Common myeloid progenitor, CD34-positive (primary cell): Measurements from ENCODE around the gene PATE1.

Source experiments
- CTCF ChIA-PET: fragments of 350-600 bp; sonication (Branson Sonifier 250); formaldehyde crosslinking; loops from one replicate; lab custom pipeline; 2021; ENCODE audit warnings: antibody characterized with exemption; lab: Charles Lee
- POLR2A ChIA-PET: fragments of 350-600 bp; sonication (Branson Sonifier 250); formaldehyde crosslinking; loops from one replicate; lab custom pipeline; 2021; ENCODE audit warnings: antibody characterized with exemption; lab: Charles Lee
- DNase-seq, 3 donors: peaks; one replicate each; pipeline versions ENCODE4 v3.0.0 to v3.0.0-alpha.2; 2013
- H3K27ac ChIP-seq, 2 experiments: 1 replicate in 1 of 2; 2 replicates in 1 of 2; pipeline ENCODE4 v1.7.0; 2013; ENCODE audit warnings: inconsistent platforms in 2 of 2, low read length in 2 of 2, mild to moderate bottlenecking in 2 of 2, low read depth in 1 of 2, moderate library complexity in 1 of 2; ENCODE audit not compliant: severe bottlenecking in 2 of 2, insufficient read depth in 1 of 2, poor library complexity in 1 of 2
- H3K27me3 ChIP-seq, 5 experiments: replicated peaks in 2 of 5; 1 replicate in 3 of 5; 2 replicates in 2 of 5; pipeline versions ENCODE4 v1.6.1 to v1.7.0; 2013; ENCODE audit warnings: low read length in 4 of 5, mild to moderate bottlenecking in 2 of 5, moderate library complexity in 2 of 5, inconsistent platforms in 1 of 5; ENCODE audit not compliant: insufficient read depth in 5 of 5, control insufficient read depth in 4 of 5
- H3K36me3 ChIP-seq, 4 experiments: 1 replicate in 2 of 4; 2 replicates in 2 of 4; pipeline versions ENCODE4 v1.6.1 to v1.7.0; 2013; ENCODE audit warnings: low read length in 3 of 4, control low read depth in 1 of 4, mild to moderate bottlenecking in 1 of 4; ENCODE audit not compliant: control insufficient read depth in 4 of 4, insufficient read depth in 4 of 4
- H3K4me1 ChIP-seq, 4 experiments: 1 replicate in 3 of 4; 2 replicates in 1 of 4; pipeline versions ENCODE4 v1.6.1 to v1.7.1; 2013; ENCODE audit warnings: low read length in 3 of 4, mild to moderate bottlenecking in 3 of 4, control low read depth in 1 of 4, inconsistent platforms in 1 of 4, moderate library complexity in 1 of 4; ENCODE audit not compliant: control insufficient read depth in 4 of 4, insufficient read depth in 4 of 4; ENCODE audit errors: control extremely low read depth in 1 of 4
- H3K4me3 ChIP-seq, 7 experiments: 1 replicate in 4 of 7; 2 replicates in 3 of 7; pipeline versions ENCODE4 v1.5.1 to v1.7.0; 2013; ENCODE audit warnings: mild to moderate bottlenecking in 7 of 7, low read length in 6 of 7, moderate library complexity in 6 of 7, inconsistent platforms in 2 of 7, low read depth in 2 of 7, control low read depth in 1 of 7; ENCODE audit not compliant: insufficient read depth in 4 of 7, control insufficient read depth in 1 of 7; ENCODE audit errors: extremely low read depth in 1 of 7
- H3K9me3 ChIP-seq, 5 experiments: 1 replicate in 4 of 5; 2 replicates in 1 of 5; pipeline versions ENCODE4 v1.6.1 to v1.7.1; 2013; ENCODE audit warnings: low read length in 4 of 5, mild to moderate bottlenecking in 2 of 5, inconsistent platforms in 1 of 5, low read depth in 1 of 5, moderate library complexity in 1 of 5; ENCODE audit not compliant: control insufficient read depth in 4 of 5, insufficient read depth in 2 of 5; ENCODE audit errors: control extremely low read depth in 1 of 5
- WGBS: methylation state at CpG from one replicate; pipeline ENCODE4 v1.1.5; 2013; ENCODE audit not compliant: insufficient coverage; 5-methylcytosine and 5-hydroxymethylcytosine counted together

PATE1 gene

DNA sequence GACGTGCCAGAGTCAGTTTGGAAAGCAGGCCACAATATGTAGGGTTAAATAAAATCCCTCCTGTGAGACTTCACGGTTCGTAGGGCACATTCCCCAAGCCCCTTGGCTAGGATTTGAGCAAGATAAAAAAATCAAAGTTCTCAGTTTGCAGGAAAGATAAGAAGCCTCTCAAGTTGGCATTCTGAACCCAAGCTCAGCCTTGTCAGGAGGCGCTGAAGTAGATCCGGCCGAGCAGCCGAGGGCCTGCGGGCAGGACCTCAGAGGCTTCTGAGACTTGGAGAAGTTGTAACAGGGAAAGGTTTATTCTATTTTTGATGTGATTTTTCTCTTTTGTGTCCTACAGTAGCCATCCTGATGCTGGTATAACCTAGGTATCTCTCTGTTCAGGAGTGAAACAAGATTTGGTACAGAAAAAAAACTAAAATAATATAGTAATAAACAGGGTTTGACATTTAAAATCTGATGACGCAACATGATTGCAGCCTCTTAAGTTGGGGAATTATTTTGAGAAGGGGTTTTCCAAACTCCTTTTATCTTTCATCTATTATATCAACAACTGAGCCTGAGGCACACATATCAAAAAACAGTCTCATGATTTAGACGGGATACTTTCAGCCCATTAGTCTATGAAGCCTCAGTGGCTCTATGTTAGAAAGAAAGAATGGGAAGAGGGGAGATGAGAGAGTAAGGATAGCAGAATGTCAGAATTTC is 22.4 kb downstream of the PATE1 start:
- 74% methylated on average over 7 of the region's 10 CpGs for WGBS
- ChIA-PET CTCF (no interaction called here), POLR2A (no interaction called here)
- Histone ChIP-seq H3K27me3 (peaks cover 0 to 15% (median 7%) of the 10 kb centered on the region in 5 experiments), H3K9me3 (no peaks in the 10 kb centered on the region), H3K4me3 (no peak overlapping the region), H3K4me1 (no peaks in the 10 kb centered on the region), H3K27ac (no peak overlapping the region), H3K36me3 (no peaks in the 10 kb centered on the region)
- no peak for DNase-seq

- POLR2A ChIA-PET = no interaction called here
- H3K4me3 ChIP-seq = no peak overlapping the region
- no peaks in the 10 kb centered on the region for H3K36me3 ChIP-seq
- no peaks in the 10 kb centered on the region for H3K9me3 ChIP-seq
- H3K27ac ChIP-seq = no peak overlapping the region
- DNase-seq = no peak
- CTCF ChIA-PET = interaction anchor here (1.7 kb wide), 1 partner anchor 24 kb away, joined by 4 read pairs; the partner anchor contains the start of gene PATE1
- H3K27me3 ChIP-seq = peaks cover 0 to 12% (median 7%) of the 10 kb centered on the region in 5 experiments
- WGBS = 90% methylated on average over 2 of the region's 2 CpGs
- no peaks in the 10 kb centered on the region for H3K4me1 ChIP-seq
These were observed 24.5 kb downstream of the PATE1 start for GRCh38 chr11:125770583-125770982.

DNA sequence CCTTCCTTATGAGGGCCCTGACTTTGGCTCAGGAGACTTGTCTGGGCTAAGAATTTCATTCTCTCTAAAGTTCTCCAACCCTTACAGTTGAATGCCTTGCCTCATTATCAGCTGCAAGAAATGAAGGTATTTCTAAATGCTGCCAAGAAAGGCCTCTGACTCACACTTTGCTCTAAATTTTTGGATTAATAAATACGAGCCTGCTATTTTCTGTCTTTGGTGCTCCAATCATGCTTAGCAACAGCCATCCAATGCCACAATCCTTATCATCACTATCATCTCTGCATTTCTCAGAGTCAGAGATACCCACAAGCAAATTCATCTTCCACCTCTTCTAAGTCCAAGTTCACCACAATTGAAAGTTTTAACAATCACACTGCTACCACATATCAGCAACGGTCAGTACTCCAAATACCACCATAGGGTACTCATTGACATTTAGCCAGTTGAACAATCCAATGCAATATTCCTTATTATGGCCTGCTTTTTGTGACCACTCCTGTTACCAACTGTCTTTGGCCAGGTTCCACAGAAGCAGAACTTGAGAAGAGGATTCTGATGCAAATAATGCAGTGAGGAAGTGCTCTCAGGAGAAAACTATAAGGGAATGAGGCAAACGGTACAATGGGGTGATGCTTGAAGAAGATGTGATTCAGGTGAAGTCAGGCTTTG is 26.9 kb downstream of the PATE1 start:
- no peak for DNase-seq
- no peaks in the 10 kb centered on the region for H3K36me3 ChIP-seq
- peaks cover 0 to 7% (median 0%) of the 10 kb centered on the region in 5 experiments for H3K27me3 ChIP-seq
- no peak overlapping the region for H3K4me3 ChIP-seq
- ChIA-PET CTCF (no interaction called here), POLR2A (no interaction called here)
- H3K27ac ChIP-seq = no peak overlapping the region
- no peaks in the 10 kb centered on the region for H3K9me3 ChIP-seq
- H3K4me1 ChIP-seq = no peaks in the 10 kb centered on the region
- 100% methylated on average over 2 of the region's 3 CpGs for WGBS

- Histone ChIP-seq H3K27me3 (peaks cover 0 to 7% (median 0%) of the 10 kb centered on the region in 5 experiments), H3K4me1 (no peaks in the 10 kb centered on the region), H3K4me3 (no peak overlapping the region), H3K9me3 (no peaks in the 10 kb centered on the region), H3K27ac (no peak overlapping the region), H3K36me3 (no peaks in the 10 kb centered on the region)
- POLR2A ChIA-PET = no interaction called here
- CTCF ChIA-PET = no interaction called here
- 80% methylated on average over 3 of the region's 3 CpGs for WGBS
- DNase-seq = no peak
These were observed 27.4 kb downstream of the PATE1 start for GRCh38 chr11:125773516-125773915.

DNA sequence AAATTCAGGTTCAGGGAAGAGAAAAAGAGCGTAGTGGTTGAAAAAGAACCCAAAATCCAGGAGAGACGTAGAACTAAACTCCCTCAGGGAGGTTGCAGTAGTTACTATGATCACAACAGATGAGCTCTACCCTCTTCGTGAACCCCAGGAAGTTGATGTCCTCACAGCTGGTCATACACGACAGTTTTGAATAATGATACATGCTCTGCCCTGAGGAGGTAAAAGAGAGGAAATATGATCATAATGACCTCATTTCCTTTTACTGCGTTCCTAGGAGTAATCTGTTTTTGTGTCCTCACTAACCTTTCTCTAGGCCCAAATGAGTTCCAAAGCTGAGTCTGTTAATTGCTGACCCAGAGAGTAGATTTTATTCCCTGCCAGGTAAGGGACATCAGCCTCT is 31.2 kb downstream of the PATE1 start:
- no peak for DNase-seq
- ChIA-PET CTCF (no interaction called here), POLR2A (no interaction called here)
- Histone ChIP-seq H3K4me3 (no peak overlapping the region), H3K4me1 (no peaks in the 10 kb centered on the region), H3K27ac (no peak overlapping the region), H3K9me3 (no peaks in the 10 kb centered on the region), H3K36me3 (no peaks in the 10 kb centered on the region), H3K27me3 (peaks cover 0 to 4% (median 0%) of the 10 kb centered on the region in 5 experiments)
- 57% methylated on average over 5 of the region's 5 CpGs for WGBS

DNA sequence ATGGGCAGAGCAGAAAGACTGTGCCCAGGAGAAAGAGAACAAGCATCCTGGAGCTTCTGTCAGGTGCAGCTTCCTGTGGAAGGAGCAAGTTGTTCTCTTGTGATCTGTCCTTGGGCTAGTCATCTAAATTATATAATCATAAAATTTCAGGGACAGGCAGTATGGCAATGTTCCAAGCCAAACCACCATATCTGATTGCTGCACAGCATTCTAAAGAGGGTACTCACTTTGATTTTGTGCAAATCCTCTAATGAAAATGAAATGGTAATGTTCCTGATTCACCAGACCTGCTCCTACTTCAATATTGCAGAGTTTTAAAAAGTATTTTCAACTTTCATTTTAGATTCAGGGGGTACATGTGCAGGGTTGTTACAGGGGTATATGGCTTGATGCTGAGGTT is 32.6 kb downstream of the PATE1 start, which contains the start of gene PATE2:
TSS of gene PATE2 (minus strand) at position 101 of the 400 bp plus-strand sequence. CDS start at position 46, 55 bp downstream.
- ChIA-PET CTCF (no interaction called here), POLR2A (no interaction called here)
- no peak within 1 kb of the TSS for H3K4me3 ChIP-seq
- H3K9me3 ChIP-seq = no peaks in the 10 kb centered on the region
- no peak within 1 kb of the TSS for H3K27ac ChIP-seq
- H3K27me3 ChIP-seq = peaks cover 0 to 4% (median 0%) of the 10 kb centered on the region in 5 experiments
- DNase-seq = no peak
- no peaks in the 10 kb centered on the region for H3K4me1 ChIP-seq
- no peaks in the 10 kb centered on the region for H3K36me3 ChIP-seq

GRCh38 chr11:125784678-125785077 is 38.6 kb downstream of the PATE1 start:
- Histone ChIP-seq H3K27me3 (peaks cover 0 to 2% (median 0%) of the 10 kb centered on the region in 5 experiments), H3K4me1 (no peaks in the 10 kb centered on the region), H3K9me3 (no peaks in the 10 kb centered on the region), H3K36me3 (no peaks in the 10 kb centered on the region), H3K27ac (no peak overlapping the region), H3K4me3 (no peak overlapping the region)
- POLR2A ChIA-PET = no interaction called here
- 50% methylated on average over 2 of the region's 2 CpGs for WGBS
- CTCF ChIA-PET = no interaction called here
- peak in 1 of 3 donors; percentile 9 for DNase-seq
